Endothelial cell of umbilical vein (primary cell): Measurements from ENCODE around the gene PIK3R1. TPM values are rescaled to one million over a fixed set of nuclear protein-coding genes. Genes with fewer than 3 reads are reported as not detected.

ENCODE experiments used
- BruUV-seq: library from RNA; stranded (reverse); fragments of 400-500 nt; replicated peaks from 2 replicates; lab custom pipeline; 2021; lab: Mats Ljungman, UMichigan
- CTCF ChIA-PET: fragments of 300-600, 350-600 bp; sonication (Branson Sonifier 250); formaldehyde crosslinking; loops from one replicate; lab custom pipeline; 2021; ENCODE audit warnings: antibody characterized with exemption, inconsistent platforms; lab: Charles Lee
- POLR2A ChIA-PET: fragments of 300-600, 350-600 bp; sonication (Branson Sonifier 250); formaldehyde crosslinking; loops from one replicate; lab custom pipeline; 2021; ENCODE audit warnings: antibody characterized with exemption, inconsistent platforms; lab: Charles Lee
- DNase-seq: peaks from one replicate; pipeline ENCODE4 v3.0.0-alpha.2; 2011; ENCODE audit warnings: low read depth, low spot score
- FAIRE-seq: peaks from 2 replicates; lab custom pipeline; 2011; peaks lifted over from hg19 to GRCh38; lab: Jason Lieb, UNC
- H2AFZ ChIP-seq: 2 replicates; pipeline ENCODE4 v1.6.0; 2012; ENCODE audit warnings: low read depth, low read length, control low read depth, inconsistent platforms
- H3K27ac ChIP-seq: 2 replicates; pipeline ENCODE4 v1.5.1; 2011; ENCODE audit warnings: low read depth, mild to moderate bottlenecking, control low read depth, low read length, moderate library complexity; ENCODE audit not compliant: insufficient read depth
- H3K27me3 ChIP-seq, 2 experiments: 2 replicates each; pipeline versions ENCODE4 v1.6.0 to v1.6.1; 2011; ENCODE audit warnings: low read length in 2 of 2, mixed read lengths in 1 of 2; ENCODE audit not compliant: control insufficient read depth in 2 of 2, insufficient read depth in 2 of 2
- H3K36me3 ChIP-seq, 2 experiments: 2 replicates in 1 of 2; 3 replicates in 1 of 2; pipeline ENCODE4 v1.5.1; 2011; ENCODE audit warnings: low read length in 2 of 2, mild to moderate bottlenecking in 1 of 2, moderate library complexity in 1 of 2; ENCODE audit not compliant: control insufficient read depth in 2 of 2, insufficient read depth in 2 of 2; ENCODE audit errors: extremely low read depth in 1 of 2
- H3K4me1 ChIP-seq: 3 replicates; pipeline ENCODE4 v1.5.1; 2011; ENCODE audit warnings: mild to moderate bottlenecking, low read length; ENCODE audit not compliant: control insufficient read depth, insufficient read depth; ENCODE audit errors: extremely low read depth
- H3K4me2 ChIP-seq: 2 replicates; pipeline ENCODE4 v1.6.1; 2011; ENCODE audit warnings: low read length, control low read depth, mixed read lengths; ENCODE audit not compliant: insufficient read depth
- H3K4me3 ChIP-seq, 3 experiments: fragments of 200-600 bp in 1 of 3; sonication (generic), shearing (Covaris generic) in 1 of 3; replicated peaks in 1 of 3; 2 replicates each; pipeline ENCODE4 v1.5.1; 2011 to 2016; ENCODE audit warnings: control low read depth in 3 of 3, low read length in 3 of 3, mild to moderate bottlenecking in 2 of 3, inconsistent platforms in 1 of 3, low read depth in 1 of 3, moderate library complexity in 1 of 3; ENCODE audit not compliant: insufficient read depth in 1 of 3
- H3K79me2 ChIP-seq: 2 replicates; pipeline ENCODE4 v1.6.0; 2012; ENCODE audit warnings: low read length, inconsistent platforms; ENCODE audit not compliant: control insufficient read depth, insufficient read depth
- H3K9ac ChIP-seq: replicated peaks from 2 replicates; pipeline ENCODE3; 2011; ENCODE audit warnings: low read length, control low read depth; ENCODE audit not compliant: insufficient read depth; ENCODE audit errors: extremely low read depth
- H3K9me1 ChIP-seq: replicated peaks from 3 replicates; pipeline ENCODE4 v1.6.0; 2011; ENCODE audit warnings: mild to moderate bottlenecking, low read length; ENCODE audit not compliant: control insufficient read depth, insufficient read depth; ENCODE audit errors: extremely low read depth
- H3K9me3 ChIP-seq: replicated peaks from 2 replicates; pipeline ENCODE4 v1.5.1; 2012; ENCODE audit warnings: low read length, inconsistent platforms; ENCODE audit not compliant: control insufficient read depth, insufficient read depth
- H4K20me1 ChIP-seq: replicated peaks from 2 replicates; pipeline ENCODE3; 2011; ENCODE audit warnings: mild to moderate bottlenecking, low read length; ENCODE audit not compliant: control insufficient read depth, insufficient read depth; ENCODE audit errors: extremely low read depth
- EZH2 ChIP-seq: IDR thresholded peaks from 2 replicates; pipeline ENCODE4 v1.6.1; 2012; ENCODE audit warnings: borderline replicate concordance, low read depth, mild to moderate bottlenecking, moderate library complexity, low read length, inconsistent platforms; ENCODE audit not compliant: severe bottlenecking
- JUN ChIP-seq: IDR thresholded peaks from 2 replicates; pipeline ENCODE4 v1.6.1; 2011; ENCODE audit warnings: borderline replicate concordance, low read depth; ENCODE audit not compliant: insufficient read length, insufficient read depth
- dilution Hi-C: fragments of 300-500 bp; cut with MboI; formaldehyde crosslinking; loops from one replicate; pipeline ENCODE4 v1.15.0; 2019; ENCODE audit warnings: low sequenced_read_pairs; ENCODE audit not compliant: extremely low pct_ligation_motif_present
- intact Hi-C: fragments of 100-400 bp; cut with micrococcal nuclease; formaldehyde crosslinking; loops from one replicate; pipeline ENCODE4 v1.10.0; 2022
- polyA plus RNA-seq, 4 experiments: library from polyadenylated mRNA; depleted of rRNA in 3 of 4; stranded (reverse) in 3 of 4; unstranded in 1 of 4; fragments of >200 nt; gene quantifications; 2 replicates each; pipeline versions ENCODE4 v1.2.1 to v1.2.3, GENCODE V29; 2011 to 2012; ENCODE audit warnings: missing spikeins in 1 of 4
- total RNA-seq: library from RNA; stranded (reverse); gene quantifications from 2 replicates; pipeline ENCODE4 v1.2.3, GENCODE V29; 2021
- TF ChIP-seq, protein P1 (sequence below), 2 donors: IDR thresholded peaks; 1 replicate in 1 of 2; 2 replicates in 1 of 2; pipeline ENCODE4 v1.5.1; 2011; ENCODE audit warnings: low read length in 2 of 2, mild to moderate bottlenecking in 2 of 2, moderate library complexity in 2 of 2, control low read depth in 1 of 2, inconsistent platforms in 1 of 2, low read depth in 1 of 2; ENCODE audit not compliant: insufficient read depth in 1 of 2; ENCODE audit errors: extremely low read depth in 1 of 2

Gene PIK3R1
- total and polyA plus RNA-seq, 2 donors (not counting 3 experiments of a cell fraction or from before 2014, with no cell fraction given): 2.8 to 30.0 TPM

GRCh38 chr5:68214482-68215207 lies 911 bp upstream of the PIK3R1 start:
- H3K4me2 ChIP-seq: peak overlapping the region; percentile 82
- no TSS peak for BruUV-seq
- ChIA-PET POLR2A (interaction anchor here (1.0 to 1.3 kb wide), 4 partner anchors 10 to 39 kb away, joined by 4 to 9 read pairs (median 4); no protein-coding TSS in a partner anchor), CTCF (interaction anchor here (1.0 to 4.2 kb wide), 14 partner anchors 10 to 1050 kb away, joined by 3 to 66 read pairs (median 4); no protein-coding TSS in a partner anchor)
- no peaks in the 10 kb centered on the region for H3K36me3 ChIP-seq
- H4K20me1 ChIP-seq: peaks cover 10% of the 10 kb centered on the region
- peaks cover 31% of the 10 kb centered on the region for H3K79me2 ChIP-seq
- H3K27me3 ChIP-seq: no peaks in the 10 kb centered on the region
- no peaks in the 10 kb centered on the region for H3K9me1 ChIP-seq
- DNase-seq: peak; percentile 9
- peak overlapping the region; percentile 93 for H3K27ac ChIP-seq
- no peak for TF ChIP-seq JUN
- TF ChIP-seq EZH2: no peak
- TF ChIP-seq, protein P1, sequence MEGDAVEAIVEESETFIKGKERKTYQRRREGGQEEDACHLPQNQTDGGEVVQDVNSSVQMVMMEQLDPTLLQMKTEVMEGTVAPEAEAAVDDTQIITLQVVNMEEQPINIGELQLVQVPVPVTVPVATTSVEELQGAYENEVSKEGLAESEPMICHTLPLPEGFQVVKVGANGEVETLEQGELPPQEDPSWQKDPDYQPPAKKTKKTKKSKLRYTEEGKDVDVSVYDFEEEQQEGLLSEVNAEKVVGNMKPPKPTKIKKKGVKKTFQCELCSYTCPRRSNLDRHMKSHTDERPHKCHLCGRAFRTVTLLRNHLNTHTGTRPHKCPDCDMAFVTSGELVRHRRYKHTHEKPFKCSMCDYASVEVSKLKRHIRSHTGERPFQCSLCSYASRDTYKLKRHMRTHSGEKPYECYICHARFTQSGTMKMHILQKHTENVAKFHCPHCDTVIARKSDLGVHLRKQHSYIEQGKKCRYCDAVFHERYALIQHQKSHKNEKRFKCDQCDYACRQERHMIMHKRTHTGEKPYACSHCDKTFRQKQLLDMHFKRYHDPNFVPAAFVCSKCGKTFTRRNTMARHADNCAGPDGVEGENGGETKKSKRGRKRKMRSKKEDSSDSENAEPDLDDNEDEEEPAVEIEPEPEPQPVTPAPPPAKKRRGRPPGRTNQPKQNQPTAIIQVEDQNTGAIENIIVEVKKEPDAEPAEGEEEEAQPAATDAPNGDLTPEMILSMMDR (IDR thresholded peaks at IDR 0.05; ENCODE audit: extremely low read depth in 1 of 2, insufficient read depth in 1 of 2, low read depth in 1 of 2, low read length in 2 of 2): no peak
- no peak for FAIRE-seq
- H3K9ac ChIP-seq: peak overlapping the region; percentile 93
- intact Hi-C loops (loop anchor here (1.0 to 10.0 kb wide), 7 partner anchors 14 to 968 kb away; no protein-coding TSS in a partner anchor), dilution Hi-C loops (no loop called here)
- peak overlapping the region; percentile 94 for H2AFZ ChIP-seq
- H3K9me3 ChIP-seq: no peaks in the 10 kb centered on the region
- peak overlapping the region; percentile 41 to 62 (median 59) for H3K4me3 ChIP-seq
- peaks cover 17% of the 10 kb centered on the region for H3K4me1 ChIP-seq
